ENCODE measurements around the gene FKBP5.
A peak's percentile ranks its signal among the peaks of the same experiment; 100 is the strongest.

Gene FKBP5

GRCh38 chr6:35662999-35663398 lies 25.7 kb downstream of the FKBP5 start:
- no peak for DNase-seq (ENCODE audit: low spot score)

- DNase-seq (ENCODE audit: low spot score): no peak
Observed at GRCh38 chr6:35654883-35655282, 33.8 kb downstream of the FKBP5 start.

GRCh38 chr6:35651244-35651643 lies 37.5 kb downstream of the FKBP5 start:
- DNase-seq (ENCODE audit: low spot score): no peak

- no peak for DNase-seq (ENCODE audit: low spot score)
Observed at GRCh38 chr6:35650015-35650414, 38.7 kb downstream of the FKBP5 start.

- DNase-seq (ENCODE audit: low spot score): no peak
Observed at GRCh38 chr6:35648203-35648602, 40.5 kb downstream of the FKBP5 start.

GRCh38 chr6:35647400-35647799 lies 41.3 kb downstream of the FKBP5 start:
- DNase-seq (ENCODE audit: low spot score): no peak

GRCh38 chr6:35643162-35643535 lies 45.6 kb downstream of the FKBP5 start:
- DNase-seq (ENCODE audit: low spot score): no peak

- no peak for DNase-seq (ENCODE audit: low spot score)
Observed at GRCh38 chr6:35642471-35643161, 46.1 kb downstream of the FKBP5 start.

GRCh38 chr6:35640017-35640664 lies 48.6 kb downstream of the FKBP5 start:
- DNase-seq (ENCODE audit: low spot score): no peak

GRCh38 chr6:35638679-35639078 lies 50.0 kb downstream of the FKBP5 start:
- no peak for DNase-seq (ENCODE audit: low spot score)

GRCh38 chr6:35637911-35638310 lies 50.8 kb downstream of the FKBP5 start:
- DNase-seq (ENCODE audit: low spot score): no peak

GRCh38 chr6:35635601-35636597 lies 52.8 kb downstream of the FKBP5 start:
- no peak for DNase-seq (ENCODE audit: low spot score)

- DNase-seq (ENCODE audit: low spot score): no peak
Observed at GRCh38 chr6:35634316-35634715, 54.4 kb downstream of the FKBP5 start.

- no peak for DNase-seq (ENCODE audit: low spot score)
Observed at GRCh38 chr6:35633579-35634089, 55.1 kb downstream of the FKBP5 start.

- no peak for DNase-seq (ENCODE audit: low spot score)
Observed at GRCh38 chr6:35629876-35630378, 58.8 kb downstream of the FKBP5 start.

GRCh38 chr6:35626401-35626800 lies 62.3 kb downstream of the FKBP5 start:
- DNase-seq (ENCODE audit: low spot score): no peak

GRCh38 chr6:35624341-35625070 lies 64.2 kb downstream of the FKBP5 start:
- peak; percentile 28 for DNase-seq (ENCODE audit: low spot score)

GRCh38 chr6:35622283-35622682 lies 66.4 kb downstream of the FKBP5 start:
- no peak for DNase-seq (ENCODE audit: low spot score)

- no peak for DNase-seq (ENCODE audit: low spot score)
Observed at GRCh38 chr6:35620706-35621105, 68.0 kb downstream of the FKBP5 start.

GRCh38 chr6:35613762-35614161 lies 75.0 kb downstream of the FKBP5 start:
- no peak for DNase-seq (ENCODE audit: low spot score)

GRCh38 chr6:35611240-35611639 lies 77.5 kb downstream of the FKBP5 start:
- peak; percentile 45 for DNase-seq (ENCODE audit: low spot score)

- no peak for DNase-seq (ENCODE audit: low spot score)
Observed at GRCh38 chr6:35610830-35611229, 77.9 kb downstream of the FKBP5 start.
